Measurements from ENCODE around the gene DPYSL3.

Gene DPYSL3

GRCh38 chr5:147403651-147404640 is 105.9 kb downstream of the DPYSL3 start:
- TF ChIP-seq CTCF (IDR thresholded peaks at IDR 0.05; ENCODE audit: unreplicated experiment in 3 of 3): no peak
- peaks cover 3% of the 10 kb centered on the region for H3K27me3 Mint-ChIP-seq (ENCODE audit: low read depth)
- H3K36me3 Mint-ChIP-seq (ENCODE audit: low read depth): peaks cover 42% of the 10 kb centered on the region
- H3K4me3 Mint-ChIP-seq: no peak overlapping the region
- H3K27ac Mint-ChIP-seq: peak overlapping the region in 1 of 3 experiments; percentile 34
- H3K9me3 Mint-ChIP-seq: no peaks in the 10 kb centered on the region
- peaks cover 19% of the 10 kb centered on the region for H3K4me1 Mint-ChIP-seq

DNA sequence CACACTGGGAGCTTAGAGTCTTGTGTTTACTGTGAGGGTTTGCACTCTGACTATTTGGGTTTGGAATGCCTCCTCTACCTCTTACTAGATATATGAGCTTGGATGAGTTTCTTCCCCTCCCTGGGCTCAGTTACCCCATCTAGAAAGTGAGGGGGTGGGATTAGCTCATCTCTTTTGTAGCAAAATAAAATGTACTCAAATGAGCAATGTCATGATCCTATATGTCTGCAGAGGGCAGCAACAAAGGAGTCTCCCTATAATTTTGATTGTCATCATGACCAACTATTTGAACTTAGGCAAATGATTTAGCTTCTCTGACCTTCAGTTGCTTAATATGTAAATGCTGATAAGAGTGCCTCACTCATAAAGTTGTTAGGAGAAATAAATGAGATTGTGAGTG is 109.0 kb downstream of the DPYSL3 start:
- Mint-ChIP-seq H3K27ac (no peak overlapping the region), H3K36me3 (ENCODE audit: low read depth) (peaks cover 42% of the 10 kb centered on the region), H3K4me1 (peaks cover 11% of the 10 kb centered on the region), H3K27me3 (ENCODE audit: low read depth) (no peaks in the 10 kb centered on the region), H3K4me3 (no peak overlapping the region), H3K9me3 (no peaks in the 10 kb centered on the region)
- TF ChIP-seq CTCF (IDR thresholded peaks at IDR 0.05; ENCODE audit: unreplicated experiment in 3 of 3): no peak

- H3K27ac Mint-ChIP-seq: no peak overlapping the region
- H3K4me3 Mint-ChIP-seq: no peak overlapping the region
- H3K4me1 Mint-ChIP-seq: peaks cover 11% of the 10 kb centered on the region
- H3K27me3 Mint-ChIP-seq (ENCODE audit: low read depth): no peaks in the 10 kb centered on the region
- no peak for TF ChIP-seq CTCF (IDR thresholded peaks at IDR 0.05; ENCODE audit: unreplicated experiment in 3 of 3)
- H3K36me3 Mint-ChIP-seq (ENCODE audit: low read depth): peaks cover 48% of the 10 kb centered on the region
- H3K9me3 Mint-ChIP-seq: no peaks in the 10 kb centered on the region
Observed at GRCh38 chr5:147400126-147400809, 109.6 kb downstream of the DPYSL3 start.

- Mint-ChIP-seq H3K27ac (no peak overlapping the region), H3K27me3 (ENCODE audit: low read depth) (no peaks in the 10 kb centered on the region), H3K4me3 (no peak overlapping the region), H3K9me3 (no peaks in the 10 kb centered on the region), H3K4me1 (peaks cover 4% of the 10 kb centered on the region), H3K36me3 (ENCODE audit: low read depth) (peaks cover 43% of the 10 kb centered on the region)
- TF ChIP-seq CTCF (IDR thresholded peaks at IDR 0.05; ENCODE audit: unreplicated experiment in 3 of 3): no peak
Observed at GRCh38 chr5:147398860-147399259, 111.0 kb downstream of the DPYSL3 start.

- TF ChIP-seq CTCF (IDR thresholded peaks at IDR 0.05; ENCODE audit: unreplicated experiment in 3 of 3): no peak
- Mint-ChIP-seq H3K27ac (no peak overlapping the region), H3K4me1 (no peaks in the 10 kb centered on the region), H3K36me3 (ENCODE audit: low read depth) (peaks cover 35% of the 10 kb centered on the region), H3K27me3 (ENCODE audit: low read depth) (no peaks in the 10 kb centered on the region), H3K9me3 (no peaks in the 10 kb centered on the region), H3K4me3 (no peak overlapping the region)
Observed at GRCh38 chr5:147397616-147398015, 112.3 kb downstream of the DPYSL3 start.
